HG03469 (cell line): ENCODE measurements around the gene RASGRP1.

Source experiments
- ATAC-seq: cut with Tn5 transposase; IDR thresholded peaks from one replicate; pipeline ENCODE4 v1.9.1; 2021; ENCODE audit warnings: mild to moderate bottlenecking, moderate library complexity, moderate number of reproducible peaks; ENCODE audit not compliant: unreplicated experiment

The RASGRP1 gene

DNA sequence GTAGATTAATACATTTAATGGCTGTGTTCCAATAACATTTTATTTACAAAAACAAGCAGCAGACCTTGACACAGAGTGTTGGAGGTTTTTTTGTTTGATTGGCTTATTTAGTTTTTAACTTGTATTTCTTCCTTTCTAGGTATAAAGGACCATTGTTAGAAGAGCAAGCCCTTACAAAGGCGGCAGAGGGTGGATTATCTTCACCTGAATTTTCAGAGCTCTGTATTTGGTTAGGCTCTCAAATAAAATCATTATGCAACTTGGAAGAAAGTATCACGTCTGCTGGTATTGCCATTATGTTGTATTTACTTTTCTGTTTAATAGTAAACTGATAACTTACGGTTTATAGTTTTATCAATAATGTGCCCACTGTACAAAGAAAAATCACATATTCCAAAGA, 100.7 kb downstream of the RASGRP1 start:
- ATAC-seq: no peak

DNA sequence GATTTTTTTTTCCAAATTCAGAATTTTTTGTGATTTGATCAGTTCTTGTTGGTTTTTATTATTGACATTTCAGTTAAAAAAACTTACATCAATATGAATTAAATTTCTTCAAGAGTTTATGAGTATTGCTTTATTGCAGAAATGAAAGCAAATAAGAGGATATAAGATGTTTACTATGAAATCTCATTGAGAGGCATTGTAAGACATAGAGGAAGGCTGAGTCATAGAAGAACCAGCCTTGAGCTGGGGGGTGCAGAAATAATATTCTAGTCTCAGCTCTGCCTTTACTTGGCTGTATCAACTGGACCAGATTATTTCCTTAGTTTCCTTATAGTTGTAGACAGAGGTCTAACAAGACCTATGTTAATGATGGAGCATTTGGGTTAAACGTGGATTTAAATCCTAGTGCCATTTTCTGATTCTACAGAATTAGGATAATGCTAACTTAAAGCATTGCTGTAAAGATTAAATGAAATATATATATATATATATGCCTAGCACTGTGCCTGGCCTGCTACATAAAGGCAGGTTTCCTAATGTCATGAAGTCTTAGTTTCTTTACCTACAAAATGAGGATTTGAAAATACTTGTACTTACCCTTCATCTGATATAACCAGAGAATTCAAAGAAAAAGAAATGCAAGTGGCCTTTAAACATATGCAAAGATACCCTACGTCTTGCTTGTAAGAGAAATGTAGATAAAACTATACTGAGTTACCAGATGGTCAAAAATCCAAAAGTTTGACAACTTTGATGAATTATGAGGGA, 103.4 kb downstream of the RASGRP1 start:
- peak; percentile 82 for ATAC-seq

DNA sequence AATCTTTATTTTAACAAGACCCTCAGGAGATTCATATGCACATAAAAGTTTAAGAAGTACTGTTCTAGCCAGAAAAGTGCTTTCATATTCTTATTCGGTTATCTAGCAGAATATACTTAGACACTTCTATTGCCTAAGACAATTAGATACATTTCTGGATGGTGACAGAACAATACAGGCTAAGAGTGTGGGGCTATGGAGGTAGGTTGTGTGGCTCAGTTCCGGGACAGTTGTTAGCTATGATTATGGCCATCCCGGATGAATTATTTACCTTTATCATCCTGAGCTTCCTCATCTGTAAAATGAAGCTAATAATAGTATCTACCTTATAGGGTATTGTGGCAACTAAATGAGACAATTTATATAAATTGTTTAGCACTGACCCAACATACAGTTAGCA, 104.1 kb downstream of the RASGRP1 start:
- ATAC-seq: no peak

DNA sequence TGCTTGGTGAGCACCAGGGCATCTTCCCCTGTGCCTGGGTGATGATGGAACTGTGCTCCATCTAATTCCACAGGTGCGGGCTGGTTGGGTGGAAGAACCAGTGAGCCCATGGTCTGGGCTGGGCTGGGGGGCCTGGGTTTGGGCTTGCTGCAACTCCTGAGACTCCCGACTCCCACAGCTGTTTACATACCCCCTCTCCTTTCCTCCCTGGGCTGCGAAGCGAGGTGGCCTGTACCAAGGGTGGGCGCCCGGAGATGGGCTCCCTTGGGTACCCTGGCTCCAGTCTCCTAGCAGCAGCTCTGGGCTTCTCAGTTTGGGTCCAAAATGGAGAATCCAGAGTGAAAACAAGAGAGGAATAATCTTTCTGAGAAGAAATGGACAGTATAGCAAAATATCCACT, 105.1 kb downstream of the RASGRP1 start:
- no peak for ATAC-seq

DNA sequence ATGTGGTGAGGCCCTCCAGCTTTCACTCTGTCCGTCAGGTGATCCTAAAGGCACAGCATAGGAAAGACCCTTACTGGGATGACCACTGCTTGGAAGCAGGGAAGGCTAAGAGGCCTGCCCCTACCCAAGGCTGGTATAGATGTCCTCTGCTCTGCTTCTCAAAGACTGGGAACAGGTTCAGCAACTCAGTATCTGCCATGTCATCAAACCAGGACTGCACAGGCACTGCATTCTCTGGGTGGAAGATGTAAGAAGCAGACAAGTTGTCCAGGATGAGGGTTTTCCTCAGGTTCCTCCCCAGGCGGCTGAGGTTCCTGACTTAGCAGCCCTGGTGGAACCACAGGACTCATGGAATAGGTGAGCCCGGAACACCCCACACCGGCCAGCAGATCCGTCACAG, 106.0 kb downstream of the RASGRP1 start:
- no peak for ATAC-seq

DNA sequence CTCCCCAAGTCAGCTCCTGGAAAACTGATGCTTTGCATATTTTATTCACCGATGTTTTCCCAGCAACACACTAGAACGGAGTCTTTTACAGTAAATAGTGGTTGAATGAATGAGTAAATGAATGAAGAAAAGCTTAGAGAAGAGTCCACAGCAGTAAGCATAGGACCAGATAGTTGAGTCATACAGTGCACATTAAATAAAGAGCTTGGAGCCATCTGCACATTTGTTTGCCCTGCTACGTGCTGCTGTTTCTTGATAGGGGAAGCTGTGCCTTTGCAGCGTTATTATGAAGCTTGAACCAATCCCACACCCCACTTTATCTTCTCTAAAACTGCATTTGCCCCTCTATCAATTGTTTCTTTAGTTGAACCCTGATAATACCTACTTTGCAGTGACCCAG, 109.5 kb downstream of the RASGRP1 start:
- ATAC-seq: no peak

DNA sequence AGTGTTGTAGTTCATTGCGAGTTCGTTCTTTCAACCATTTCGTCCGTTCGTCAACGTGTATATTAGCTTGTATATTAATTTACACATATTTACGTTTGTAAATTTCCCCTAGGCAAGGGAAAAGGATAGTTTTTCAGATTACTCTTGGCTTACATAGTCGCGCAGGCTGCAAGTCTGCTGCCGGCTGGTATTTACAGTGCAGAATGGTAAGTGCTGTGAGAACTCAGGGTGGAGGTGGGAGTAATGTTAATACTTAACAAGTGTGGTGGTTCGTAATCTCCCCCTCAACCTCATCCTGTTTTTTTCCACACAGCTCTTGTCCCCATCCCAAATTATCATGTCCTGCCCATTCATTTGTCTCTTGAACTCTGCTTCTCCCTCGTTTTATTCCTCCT, 109.9 kb downstream of the RASGRP1 start:
- no peak for ATAC-seq

DNA sequence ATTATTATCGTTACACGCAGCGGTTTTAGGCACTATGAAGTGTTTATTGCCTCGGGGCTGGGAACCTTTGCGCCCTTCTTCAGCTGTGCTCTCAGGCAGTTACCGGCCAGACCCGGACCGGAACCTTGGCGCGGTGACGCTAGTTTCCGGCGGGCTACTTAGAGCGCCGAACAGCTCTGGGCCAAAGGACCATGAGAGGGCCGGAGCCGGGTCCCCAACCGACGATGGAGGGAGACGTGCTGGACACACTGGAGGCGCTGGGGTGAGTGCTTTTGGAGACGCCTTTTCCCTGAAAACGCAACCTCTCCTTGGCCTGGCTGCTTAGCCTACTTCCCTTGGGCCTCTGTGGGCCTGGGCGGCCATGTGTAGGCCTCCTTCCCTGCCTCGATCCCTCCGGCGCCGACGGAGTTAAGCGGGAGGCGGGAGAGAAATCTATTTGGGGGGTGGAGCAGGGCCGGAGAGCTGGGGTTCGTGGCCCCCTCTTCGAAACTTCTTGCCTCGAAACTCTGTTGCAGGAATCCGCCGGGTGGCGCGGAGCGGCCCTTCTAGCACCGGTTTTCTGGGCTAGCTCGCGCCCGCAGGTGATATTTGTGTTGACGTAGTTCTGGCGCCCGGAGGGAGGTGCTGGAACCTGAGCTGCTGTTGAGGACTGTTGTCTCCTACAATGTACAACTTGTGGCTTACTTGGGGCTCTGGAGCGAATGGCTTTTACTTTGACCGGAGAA, 110.5 kb downstream of the RASGRP1 start, which contains the start of gene FAM98B:
FAM98B (plus strand) TSS at position 157 of the 725 bp plus-strand sequence; CDS start at position 192, 35 bp downstream.
- peak; percentile 89 for ATAC-seq

DNA sequence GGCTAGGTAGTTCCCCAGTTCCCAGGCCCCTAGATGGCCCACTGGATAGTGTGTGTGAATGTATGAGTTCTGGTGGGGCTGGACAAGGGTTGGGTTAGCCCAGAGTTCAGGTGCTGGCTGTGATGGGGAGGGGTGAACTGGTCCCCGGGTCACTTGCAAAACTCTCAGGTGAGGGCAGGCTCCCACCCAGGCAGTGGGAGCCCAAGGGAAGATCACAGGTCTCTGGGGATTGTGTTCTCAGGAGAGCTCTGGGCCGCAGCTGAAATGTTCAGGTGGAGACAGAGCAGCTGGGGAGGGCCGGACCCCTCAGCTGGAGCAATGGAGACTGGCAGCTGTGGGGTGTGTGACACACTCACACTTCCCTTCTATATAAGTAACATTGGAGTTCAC, 123.5 kb downstream of the RASGRP1 start:
- no peak for ATAC-seq

DNA sequence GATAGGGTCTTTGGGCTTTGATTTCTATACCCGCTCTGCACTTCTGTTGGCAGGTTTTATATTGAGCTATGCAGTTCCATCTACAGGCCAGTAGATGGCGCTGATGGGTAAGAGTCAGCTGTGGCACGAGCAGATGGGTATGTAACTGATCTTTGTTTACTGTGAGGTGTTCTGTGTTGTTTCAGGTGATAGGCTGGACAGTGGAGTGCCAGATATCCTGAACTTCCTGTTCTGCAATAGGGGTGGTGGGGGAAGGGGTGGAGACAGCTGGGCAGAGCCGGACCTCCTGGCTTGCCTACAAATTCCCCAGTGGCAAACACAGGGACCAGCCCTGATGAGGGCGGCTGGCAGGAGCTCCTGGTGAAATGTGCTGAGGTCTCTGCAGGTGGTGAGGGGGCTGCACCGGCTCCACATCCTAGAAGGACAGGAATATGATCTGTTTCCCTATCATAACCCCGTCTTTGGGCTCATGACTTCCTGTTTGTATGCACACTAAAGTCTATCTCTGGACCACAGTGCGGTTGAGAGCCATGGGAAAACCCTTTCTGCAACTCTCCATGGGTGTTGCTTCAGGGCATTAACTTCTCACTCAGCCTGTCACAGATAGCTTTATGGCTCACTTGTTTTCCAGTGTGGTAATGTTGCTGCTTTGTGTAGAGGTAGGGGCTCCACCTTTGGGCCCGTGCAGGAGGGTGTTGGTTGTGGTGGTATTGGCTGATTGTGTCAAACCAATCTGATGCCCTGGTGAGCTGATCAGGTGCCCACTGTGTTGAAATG, 124.1 kb downstream of the RASGRP1 start:
- no peak for ATAC-seq
